Measurements from ENCODE around the gene LMX1B. TPM values are rescaled to one million over a fixed set of nuclear protein-coding genes. Genes with fewer than 3 reads are reported as not detected.

Gene LMX1B
- total RNA-seq, 1 experiment from 2014 or later: 11.3 TPM

GRCh38 chr9:126638571-126639132 lies 24.9 kb downstream of the LMX1B start:
- ChIA-PET POLR2A (interaction anchor here (0.6 kb wide), 1 partner anchor 21 kb away, joined by 3 read pairs; no protein-coding TSS in a partner anchor), CTCF (no interaction called here), RAD21 (ENCODE audit: low non-redundant PET in 1 of 2, low total read pairs in 2 of 2, uncharacterized antibody in 2 of 2, unreplicated experiment in 2 of 2) (no interaction called here)
- H3K9me2 ChIP-seq (ENCODE audit: insufficient read depth): no peaks in the 10 kb centered on the region
- TF ChIP-seq EGR1 (IDR thresholded peaks at IDR 0.05; ENCODE audit: low read depth): no peak
- no peak for TF ChIP-seq ZFX (IDR thresholded peaks at IDR 0.05)
- no peak for TF ChIP-seq YY1 (IDR thresholded peaks at IDR 0.05; ENCODE audit: extremely low read depth, insufficient replicate concordance, low read depth, low read length)
- no peak for TF ChIP-seq RAD21 (IDR thresholded peaks at IDR 0.05; ENCODE audit: low read depth)
- TF ChIP-seq POLR2AphosphoS5 (IDR thresholded peaks at IDR 0.05; ENCODE audit: low read depth, low read length): no peak
- TF ChIP-seq FOSL1 (IDR thresholded peaks at IDR 0.05; ENCODE audit: low read depth): no peak
- TF ChIP-seq SIN3A (IDR thresholded peaks at IDR 0.05; ENCODE audit: low read depth): no peak
- no peak for TF ChIP-seq ELF1 (IDR thresholded peaks at IDR 0.05; ENCODE audit: borderline replicate concordance, low read depth)
- no peak for TF ChIP-seq ZBTB33 (IDR thresholded peaks at IDR 0.05; ENCODE audit: extremely low read depth, insufficient replicate concordance, low read length)
- no peak for TF ChIP-seq CTCF (IDR thresholded peaks at IDR 0.05 in 2 of 3, conservative IDR thresholded peaks at IDR 0.05 in 1 of 3; ENCODE audit: borderline replicate concordance in 1 of 3, insufficient read depth in 1 of 3, low read depth in 2 of 3, low read length in 2 of 3)
- TF ChIP-seq ZNF274 (IDR thresholded peaks at IDR 0.05; ENCODE audit: low read depth, low read length): no peak
- TF ChIP-seq CBX3 (IDR thresholded peaks at IDR 0.05; ENCODE audit: low read depth): no peak
- no peak for TF ChIP-seq JUND (IDR thresholded peaks at IDR 0.05)
- no peak for TF ChIP-seq MAX (IDR thresholded peaks at IDR 0.05)
- no peak overlapping the region for H3K4me3 ChIP-seq (replicated peaks in 1 of 2; ENCODE audit: low read depth in 1 of 2, low read length in 2 of 2)
- H3K9ac ChIP-seq (ENCODE audit: low read length): no peak overlapping the region
- no peaks in the 10 kb centered on the region for H3K27me3 ChIP-seq (ENCODE audit: insufficient read depth, low read length)
- no peaks in the 10 kb centered on the region for H3K79me2 ChIP-seq (ENCODE audit: insufficient read depth, low read length)
- peaks cover 0 to 2% of the 10 kb centered on the region in 2 experiments; a peak in 1 of 4 replicates for H3K4me1 ChIP-seq (ENCODE audit: control insufficient read depth in 1 of 2, insufficient read depth in 2 of 2, low read length in 2 of 2)
- no peaks in the 10 kb centered on the region for H4K20me1 ChIP-seq (ENCODE audit: insufficient read depth)
- no peak overlapping the region for H3K27ac ChIP-seq (ENCODE audit: low read depth, low read length)
- no peak overlapping the region for H3K4me2 ChIP-seq (ENCODE audit: low read length)
- no peak overlapping the region for H2AFZ ChIP-seq (ENCODE audit: low read depth, low read length, poor library complexity, severe bottlenecking)
- H3K9me3 ChIP-seq (ENCODE audit: control insufficient read depth in 1 of 2, insufficient read depth in 1 of 2, low read depth in 1 of 2, low read length in 2 of 2): no peaks in the 10 kb centered on the region
- no peaks in the 10 kb centered on the region for H3K36me3 ChIP-seq (ENCODE audit: control insufficient read depth in 1 of 2, insufficient read depth in 2 of 2, low read length in 2 of 2)
- DNase-seq (ENCODE audit: low read depth, low spot score) (no peak), ATAC-seq (no peak)
- no TSS peak for BruUV-seq (replicated peaks)
- intact Hi-C loops (cut with micrococcal nuclease): no loop called here

Data from HCT116 (cell line).